ENCODE data around the gene MYO1D.
"Not testable (repeated sequence)": the region's sequence is repeated elsewhere in the genome, so short reads cannot be mapped to it uniquely, and the experiment has no call there.

MYO1D gene

GRCh38 chr17:32876417-32877163 lies at the start of gene MYO1D:
Gene MYO1D (minus strand): TSS chr17:32877124. CDS start chr17:32876872, 252 bp downstream.
- DNase-seq (ENCODE audit: low read depth, low spot score), result peak; percentile 25

- no peak for DNase-seq (ENCODE audit: low read depth, low spot score)
Measured at GRCh38 chr17:32926183-32926582, 49.3 kb upstream of the MYO1D start.

- DNase-seq (ENCODE audit: low read depth, low spot score), result not testable (repeated sequence)
Measured at GRCh38 chr17:32923905-32924304, 47.0 kb upstream of the MYO1D start.

- DNase-seq (ENCODE audit: low read depth, low spot score), result no peak
Measured at GRCh38 chr17:32921017-32921416, 44.1 kb upstream of the MYO1D start.

GRCh38 chr17:32920293-32920692 lies 43.4 kb upstream of the MYO1D start:
- DNase-seq (ENCODE audit: low read depth, low spot score), result no peak

GRCh38 chr17:32919876-32920275 lies 43.0 kb upstream of the MYO1D start:
- DNase-seq (ENCODE audit: low read depth, low spot score), result not testable (repeated sequence)

GRCh38 chr17:32917842-32918241 lies 40.9 kb upstream of the MYO1D start:
- no peak for DNase-seq (ENCODE audit: low read depth, low spot score)

- no peak for DNase-seq (ENCODE audit: low read depth, low spot score)
Measured at GRCh38 chr17:32917081-32917480, 40.2 kb upstream of the MYO1D start.

GRCh38 chr17:32916134-32916533 lies 39.2 kb upstream of the MYO1D start:
- DNase-seq (ENCODE audit: low read depth, low spot score), result no peak

GRCh38 chr17:32915245-32915644 lies 38.3 kb upstream of the MYO1D start:
- DNase-seq (ENCODE audit: low read depth, low spot score), result no peak

GRCh38 chr17:32914181-32914580 lies 37.3 kb upstream of the MYO1D start:
- no peak for DNase-seq (ENCODE audit: low read depth, low spot score)

GRCh38 chr17:32913593-32913992 lies 36.7 kb upstream of the MYO1D start:
- DNase-seq (ENCODE audit: low read depth, low spot score), result no peak

- no peak for DNase-seq (ENCODE audit: low read depth, low spot score)
Measured at GRCh38 chr17:32912218-32912897, 35.4 kb upstream of the MYO1D start.

- DNase-seq (ENCODE audit: low read depth, low spot score), result no peak
Measured at GRCh38 chr17:32910769-32911168, 33.8 kb upstream of the MYO1D start.

- no peak for DNase-seq (ENCODE audit: low read depth, low spot score)
Measured at GRCh38 chr17:32909787-32910369, 33.0 kb upstream of the MYO1D start.

- no peak for DNase-seq (ENCODE audit: low read depth, low spot score)
Measured at GRCh38 chr17:32907583-32907982, 30.7 kb upstream of the MYO1D start.

- no peak for DNase-seq (ENCODE audit: low read depth, low spot score)
Measured at GRCh38 chr17:32904891-32905290, 28.0 kb upstream of the MYO1D start.

- DNase-seq (ENCODE audit: low read depth, low spot score), result no peak
Measured at GRCh38 chr17:32903774-32904673, 27.1 kb upstream of the MYO1D start.

GRCh38 chr17:32901743-32902142 lies 24.8 kb upstream of the MYO1D start:
- DNase-seq (ENCODE audit: low read depth, low spot score), result no peak

- no peak for DNase-seq (ENCODE audit: low read depth, low spot score)
Measured at GRCh38 chr17:32899236-32900013, 22.5 kb upstream of the MYO1D start.

- no peak for DNase-seq (ENCODE audit: low read depth, low spot score)
Measured at GRCh38 chr17:32896647-32897258, 19.8 kb upstream of the MYO1D start.
